ENCODE results near the gene COL5A2.

Gene COL5A2

DNA sequence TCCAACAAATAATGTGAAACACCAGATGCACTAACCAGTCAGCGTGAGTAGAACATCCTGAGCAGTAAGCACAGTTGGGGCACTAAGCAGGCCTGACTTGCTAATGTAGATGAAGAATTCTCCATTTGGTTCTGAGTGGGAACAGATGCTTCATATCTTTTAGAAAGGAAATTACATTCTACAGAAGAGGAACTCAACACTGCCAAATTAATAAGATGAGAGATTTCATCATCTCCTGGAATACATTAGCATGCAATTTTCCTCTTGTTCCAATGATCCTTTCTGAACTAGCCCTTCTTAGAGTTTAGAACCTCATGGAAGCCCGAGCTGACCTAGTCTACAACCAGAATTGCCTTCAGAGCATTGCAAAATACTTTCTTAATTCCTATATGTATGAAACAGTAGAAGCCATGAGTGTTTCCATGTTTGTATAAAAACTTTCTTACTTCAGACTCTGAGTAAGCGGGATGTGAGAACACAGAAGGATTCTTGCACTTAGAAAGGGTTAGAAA is 34.8 kb downstream of the COL5A2 start:
- no peak for DNase-seq

GRCh38 chr2:189143925-189144324 is 35.6 kb downstream of the COL5A2 start:
- no peak for DNase-seq

GRCh38 chr2:189142893-189143759 is 36.4 kb downstream of the COL5A2 start:
- DNase-seq, result peak; percentile 17 to 64

DNA sequence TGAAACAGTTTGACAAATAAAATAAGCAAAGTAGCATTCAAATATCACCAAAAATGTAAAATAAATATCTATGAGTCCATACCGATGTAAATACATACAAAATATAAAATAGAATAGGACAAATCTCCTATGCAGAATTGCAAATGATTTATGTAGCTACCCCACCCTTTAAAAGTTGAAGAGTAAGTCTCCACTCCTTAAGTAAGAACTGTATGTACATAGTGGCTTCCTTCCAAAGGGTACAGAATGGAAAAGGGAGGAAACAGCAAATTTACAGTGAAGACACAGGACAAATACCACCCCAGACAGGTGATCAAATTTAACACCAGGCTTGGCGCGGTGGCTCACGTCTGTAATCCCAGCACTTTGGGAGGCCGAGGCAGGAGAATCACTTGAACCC is 40.8 kb downstream of the COL5A2 start:
- no peak for DNase-seq

GRCh38 chr2:189137519-189137918 is 42.0 kb downstream of the COL5A2 start:
- DNase-seq, result no peak

GRCh38 chr2:189134485-189134884 is 45.1 kb downstream of the COL5A2 start:
- no peak for DNase-seq

GRCh38 chr2:189131991-189132390 is 47.6 kb downstream of the COL5A2 start:
- DNase-seq, result no peak

- no peak for DNase-seq
Observed at GRCh38 chr2:189129971-189130370, 49.6 kb downstream of the COL5A2 start.

DNA sequence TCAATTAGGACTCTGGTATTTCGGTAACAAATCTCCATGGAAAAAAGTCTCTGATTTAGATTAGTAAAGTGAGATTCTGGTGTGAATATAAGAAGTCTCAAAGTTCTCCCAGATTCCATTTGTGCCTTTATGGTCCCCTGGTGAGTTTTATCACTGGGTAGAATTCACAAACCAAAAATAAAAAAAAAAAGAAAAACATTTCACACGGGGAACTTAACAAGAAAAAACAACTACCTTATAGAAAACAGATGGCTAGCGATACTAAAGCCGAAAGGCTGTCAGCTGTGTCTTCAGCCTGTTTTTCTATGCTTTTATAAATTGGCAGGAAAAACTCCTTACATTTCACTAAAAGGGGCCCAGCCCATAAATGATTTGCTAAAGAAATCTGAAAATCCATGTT is 50.6 kb downstream of the COL5A2 start:
- DNase-seq, result no peak

DNA sequence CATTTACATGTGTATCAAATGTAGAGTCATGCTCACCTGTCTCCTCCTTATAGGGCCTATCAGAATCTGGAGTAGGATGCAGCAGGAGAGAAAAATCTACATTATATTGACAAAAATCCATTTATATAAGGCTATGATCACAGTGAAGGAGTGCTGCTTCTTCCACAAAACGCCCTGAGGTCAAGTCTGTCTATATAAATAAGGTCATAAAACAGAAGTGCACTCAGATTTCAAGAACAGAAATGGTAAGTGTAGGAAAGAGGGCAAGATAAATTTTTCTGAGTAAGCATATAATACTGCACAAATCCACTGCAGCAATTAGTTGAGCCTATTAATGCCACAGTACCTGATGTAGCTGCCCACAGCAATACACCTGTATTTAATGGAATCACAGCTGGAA is 51.8 kb downstream of the COL5A2 start:
- DNase-seq, result no peak

- DNase-seq, result no peak
Observed at GRCh38 chr2:189125195-189125594, 54.4 kb downstream of the COL5A2 start.

DNA sequence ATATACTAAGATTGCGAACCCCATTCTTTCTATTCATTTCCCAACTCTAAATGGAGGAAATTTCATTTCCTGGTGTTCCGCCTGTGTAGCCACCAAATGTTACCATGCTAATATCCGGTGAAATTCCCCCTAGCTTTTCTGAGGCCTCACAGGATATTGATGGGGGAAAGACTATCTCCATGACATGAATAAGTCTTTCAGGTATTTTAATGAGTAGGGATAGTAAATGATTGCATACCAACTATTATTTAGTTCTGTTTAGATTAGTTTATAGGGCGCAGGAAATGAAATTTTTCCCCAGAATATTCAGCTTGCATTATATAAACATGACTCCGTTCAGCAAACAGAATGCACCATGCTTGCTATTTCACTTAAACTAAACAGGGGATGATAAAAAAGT is 55.4 kb downstream of the COL5A2 start:
- DNase-seq, result no peak

DNA sequence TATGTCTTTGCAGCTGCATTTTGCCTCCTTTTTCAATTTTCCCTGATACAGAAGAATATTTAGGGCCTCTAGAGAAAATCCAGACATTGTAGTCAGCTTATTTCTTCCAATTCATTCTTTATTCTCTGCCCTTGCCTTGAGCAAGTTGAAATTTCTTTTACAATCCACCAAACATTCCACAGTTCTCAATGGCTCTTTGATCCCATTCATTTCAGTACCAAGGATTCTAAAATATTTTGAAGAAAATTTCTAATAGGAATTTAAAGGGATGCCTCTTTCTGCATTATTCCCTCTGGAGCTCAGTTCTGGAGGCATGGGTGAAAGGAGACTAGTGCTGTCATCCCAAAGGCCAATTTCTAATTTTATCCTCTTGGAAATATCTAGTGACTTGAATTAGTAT is 61.2 kb downstream of the COL5A2 start:
- DNase-seq, result no peak

DNA sequence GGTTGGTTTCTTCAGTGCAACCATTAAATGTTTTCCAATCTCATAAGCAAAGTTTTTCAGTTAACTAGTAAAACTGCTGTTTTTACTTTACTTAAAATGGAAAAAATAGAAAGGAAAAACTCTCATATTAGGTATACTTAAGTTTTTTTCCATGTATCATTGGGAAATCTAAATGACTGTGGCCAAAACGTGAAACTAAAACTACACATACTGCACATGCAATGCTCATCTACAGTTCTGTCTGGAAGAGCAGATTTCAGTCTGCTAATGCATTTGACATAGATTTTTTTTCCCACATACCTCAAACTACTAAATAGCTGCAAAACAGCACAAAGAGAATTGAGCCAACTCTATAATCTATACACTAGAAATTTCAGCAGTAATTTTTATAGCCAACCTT is 62.6 kb downstream of the COL5A2 start:
- no peak for DNase-seq

- no peak for DNase-seq
Observed at GRCh38 chr2:189116087-189116486, 63.5 kb downstream of the COL5A2 start.

- DNase-seq, result no peak
Observed at GRCh38 chr2:189115126-189115525, 64.4 kb downstream of the COL5A2 start.

DNA sequence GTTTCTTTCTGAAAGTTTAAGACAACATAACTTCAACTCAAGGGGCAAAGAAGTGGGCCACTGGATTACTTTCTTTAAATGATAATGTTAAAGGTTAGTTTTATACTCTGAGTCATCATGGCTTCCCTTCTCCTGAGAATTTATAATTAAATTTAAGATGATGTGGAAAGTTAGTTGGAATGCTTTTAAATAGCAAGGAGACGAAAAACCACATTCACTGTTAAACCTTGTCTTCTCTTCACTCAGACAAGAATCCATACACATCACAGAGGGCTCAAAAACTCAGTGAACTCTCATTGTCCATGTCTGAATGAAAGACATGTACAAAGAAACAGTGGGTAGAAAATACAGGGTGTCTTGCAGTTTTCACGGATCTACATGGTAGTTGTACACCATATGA is 65.6 kb downstream of the COL5A2 start:
- no peak for DNase-seq

- DNase-seq, result no peak
Observed at GRCh38 chr2:189111063-189111715, 68.4 kb downstream of the COL5A2 start.

GRCh38 chr2:189109921-189110397 is 69.6 kb downstream of the COL5A2 start:
- DNase-seq, result no peak

- peak in 1 of 2 donors; percentile 2 for DNase-seq
Observed at GRCh38 chr2:189104934-189105333, 74.6 kb downstream of the COL5A2 start.

DNA sequence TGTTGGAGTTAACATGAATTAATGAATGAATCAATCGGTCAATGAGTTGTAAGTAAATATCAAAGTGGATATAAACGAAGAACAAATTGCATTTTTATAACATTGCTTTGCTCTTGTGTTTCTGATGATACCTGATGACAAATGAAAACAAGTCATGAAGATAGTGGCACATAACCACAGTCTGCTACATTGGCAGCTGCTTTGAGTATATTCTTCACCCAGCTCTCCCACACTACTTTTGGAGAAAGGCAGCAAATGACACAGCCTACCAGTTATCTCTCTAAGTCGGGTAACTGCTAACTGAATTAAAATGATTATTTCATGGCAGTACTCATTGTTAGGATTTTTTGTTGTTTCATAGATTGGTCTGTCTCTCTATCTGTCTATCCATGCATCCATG is 76.8 kb downstream of the COL5A2 start:
- DNase-seq, result no peak

- no peak for DNase-seq
Observed at GRCh38 chr2:189097934-189098333, 81.6 kb downstream of the COL5A2 start.

DNA sequence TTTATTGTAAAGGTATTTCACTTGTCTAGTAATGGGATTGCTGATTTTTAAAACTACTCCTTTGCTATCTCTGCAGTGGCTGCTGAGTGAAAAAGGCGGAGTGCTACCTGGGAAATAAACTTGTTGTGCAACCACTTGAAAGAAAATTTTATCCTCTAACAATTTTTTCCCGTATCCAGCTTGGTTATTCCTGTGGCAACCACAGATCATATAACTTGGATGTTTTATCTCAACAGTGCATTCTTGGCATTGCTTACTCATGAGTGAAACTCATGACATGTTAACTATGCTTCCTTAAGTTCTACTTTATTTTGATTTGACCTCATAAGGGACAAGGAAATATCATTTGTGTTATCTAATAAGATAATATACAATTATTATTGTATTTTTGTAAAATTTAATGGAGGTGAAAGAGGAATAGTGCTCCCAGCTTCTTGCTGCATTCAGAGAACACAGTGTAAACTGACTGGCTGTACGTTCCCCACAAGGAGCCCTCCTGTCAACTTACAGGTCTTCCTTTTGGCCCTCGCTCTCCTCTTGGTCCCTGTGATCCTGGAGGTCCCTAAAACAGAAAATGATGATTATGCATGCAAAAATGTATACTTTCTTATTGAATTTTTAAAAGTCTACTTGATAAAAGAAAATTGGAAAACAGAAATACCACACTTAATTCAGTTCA is 82.7 kb downstream of the COL5A2 start:
- no peak for DNase-seq

DNA sequence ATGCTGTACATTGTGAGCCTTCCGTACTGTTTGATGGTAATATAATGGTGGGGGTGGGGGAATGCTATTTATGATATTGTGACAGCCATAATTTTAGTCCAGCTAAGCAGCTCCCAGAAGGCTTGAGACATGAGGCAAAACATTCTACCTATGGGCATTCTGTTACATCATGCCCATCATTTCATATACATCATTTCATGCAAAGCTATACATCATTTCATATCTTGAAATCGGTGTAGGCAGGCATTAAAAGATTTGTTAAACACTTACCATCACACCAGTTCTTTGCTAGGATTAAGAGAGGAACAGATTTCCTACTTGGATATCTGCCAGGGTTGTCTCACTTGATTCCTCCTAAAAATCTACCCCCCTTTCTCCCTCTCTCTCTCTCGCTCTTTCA is 84.5 kb downstream of the COL5A2 start:
- no peak for DNase-seq

All from CD4-positive, alpha-beta T cell treated with Interleukin-1 beta for 1 hour (primary cell).